HL-60 (cell line): ENCODE data around the gene RGP1.

ENCODE experiments used
- DNase-seq, 2 experiments: peaks; one replicate each; pipeline ENCODE4 v3.0.0-alpha.2; 2010 to 2020; ENCODE audit warnings: low read depth in 1 of 2, low spot score in 1 of 2
- H3K27ac ChIP-seq: fragments of 250-450 bp; sonication (Bioruptor Pico); replicated peaks from 2 replicates; pipeline ENCODE4 v1.5.1; 2020; ENCODE audit warnings: mild to moderate bottlenecking, moderate library complexity
- H3K27me3 ChIP-seq: fragments of 250-450 bp; sonication (Bioruptor Pico); 2 replicates; pipeline ENCODE4 v1.5.1; 2021; ENCODE audit warnings: mild to moderate bottlenecking, moderate library complexity; ENCODE audit not compliant: insufficient read depth, poor library complexity, severe bottlenecking
- H3K4me3 ChIP-seq: replicated peaks from 2 replicates; pipeline ENCODE4 v1.5.1; 2011; ENCODE audit warnings: mild to moderate bottlenecking, control low read depth, low read length; ENCODE audit not compliant: insufficient read depth
- GABPA ChIP-seq: IDR thresholded peaks from 2 replicates; pipeline ENCODE4 v1.6.1; 2012; ENCODE audit warnings: low read depth
- POLR2AphosphoS5 ChIP-seq: IDR thresholded peaks from 2 replicates; pipeline ENCODE4 v1.6.1; 2012; ENCODE audit warnings: low read depth
- REST ChIP-seq: IDR thresholded peaks from 2 replicates; pipeline ENCODE4 v1.6.1; 2012; ENCODE audit warnings: low read depth; ENCODE audit not compliant: insufficient replicate concordance
- SPI1 ChIP-seq: IDR thresholded peaks from 2 replicates; pipeline ENCODE4 v1.6.1; 2012; ENCODE audit warnings: low read depth, mild to moderate bottlenecking, borderline replicate concordance
- TF ChIP-seq, protein P1 (sequence below): IDR thresholded peaks from one replicate; pipeline ENCODE4 v1.5.1; 2011; ENCODE audit warnings: low read length, control low read depth, inconsistent platforms; ENCODE audit not compliant: insufficient read depth

Gene RGP1

GRCh38 chr9:35737143-35737542 is 11.9 kb upstream of the RGP1 start:
- H3K27ac ChIP-seq: no peak overlapping the region
- no peaks in the 10 kb centered on the region for H3K27me3 ChIP-seq
- no peak for DNase-seq
- no peak for TF ChIP-seq SPI1
- no peak for TF ChIP-seq REST
- TF ChIP-seq, protein P1, sequence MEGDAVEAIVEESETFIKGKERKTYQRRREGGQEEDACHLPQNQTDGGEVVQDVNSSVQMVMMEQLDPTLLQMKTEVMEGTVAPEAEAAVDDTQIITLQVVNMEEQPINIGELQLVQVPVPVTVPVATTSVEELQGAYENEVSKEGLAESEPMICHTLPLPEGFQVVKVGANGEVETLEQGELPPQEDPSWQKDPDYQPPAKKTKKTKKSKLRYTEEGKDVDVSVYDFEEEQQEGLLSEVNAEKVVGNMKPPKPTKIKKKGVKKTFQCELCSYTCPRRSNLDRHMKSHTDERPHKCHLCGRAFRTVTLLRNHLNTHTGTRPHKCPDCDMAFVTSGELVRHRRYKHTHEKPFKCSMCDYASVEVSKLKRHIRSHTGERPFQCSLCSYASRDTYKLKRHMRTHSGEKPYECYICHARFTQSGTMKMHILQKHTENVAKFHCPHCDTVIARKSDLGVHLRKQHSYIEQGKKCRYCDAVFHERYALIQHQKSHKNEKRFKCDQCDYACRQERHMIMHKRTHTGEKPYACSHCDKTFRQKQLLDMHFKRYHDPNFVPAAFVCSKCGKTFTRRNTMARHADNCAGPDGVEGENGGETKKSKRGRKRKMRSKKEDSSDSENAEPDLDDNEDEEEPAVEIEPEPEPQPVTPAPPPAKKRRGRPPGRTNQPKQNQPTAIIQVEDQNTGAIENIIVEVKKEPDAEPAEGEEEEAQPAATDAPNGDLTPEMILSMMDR: no peak
- TF ChIP-seq POLR2AphosphoS5: no peak
- TF ChIP-seq GABPA: no peak
- no peak overlapping the region for H3K4me3 ChIP-seq

- Histone ChIP-seq H3K4me3 (no peak overlapping the region), H3K27ac (no peak overlapping the region), H3K27me3 (no peaks in the 10 kb centered on the region)
- DNase-seq: no peak
- TF ChIP-seq, protein P1: no peak
- TF ChIP-seq REST (no peak), SPI1 (no peak), GABPA (no peak), POLR2AphosphoS5 (no peak)
These were observed 10.9 kb upstream of the RGP1 start for GRCh38 chr9:35738186-35738585.

- H3K27me3 ChIP-seq: no peaks in the 10 kb centered on the region
- no peak overlapping the region for H3K27ac ChIP-seq
- H3K4me3 ChIP-seq: no peak overlapping the region
- DNase-seq: no peak
- TF ChIP-seq GABPA: no peak
- TF ChIP-seq REST: no peak
- TF ChIP-seq, protein P1: no peak
- TF ChIP-seq POLR2AphosphoS5: no peak
- no peak for TF ChIP-seq SPI1
These were observed 10.2 kb upstream of the RGP1 start for GRCh38 chr9:35738924-35739323.
